ENCODE results near the gene FERMT3.
A peak's percentile ranks its signal among the peaks of the same experiment; 100 is the strongest.

The FERMT3 gene

GRCh38 chr11:64165481-64165841 lies 41.1 kb upstream of the FERMT3 start:
- H3K9me3 ChIP-seq: no peaks in the 10 kb centered on the region

GRCh38 chr11:64165842-64166635 lies 40.5 kb upstream of the FERMT3 start, which contains the start of gene MACROD1:
Gene MACROD1, minus strand, starts transcription at chr11:64166113. Its CDS starts 119 bp downstream, at chr11:64165994.
- no peaks in the 10 kb centered on the region for H3K27me3 ChIP-seq
- H3K36me3 ChIP-seq: no peaks in the 10 kb centered on the region
- H3K4me3 ChIP-seq (ENCODE audit: low read depth, low read length): peak within 1 kb of the TSS; percentile 66
- no peaks in the 10 kb centered on the region for H3K9me3 ChIP-seq
- TF ChIP-seq CTCF (IDR thresholded peaks at IDR 0.05; ENCODE audit: low read depth, low read length): no peak
- peak; percentile 88 for DNase-seq
- H3K4me1 ChIP-seq: no peaks in the 10 kb centered on the region

More at GRCh38 chr11:64165481-64165841, 41.1 kb upstream of the FERMT3 start:
- Histone ChIP-seq H3K4me1 (no peaks in the 10 kb centered on the region), H3K27me3 (no peaks in the 10 kb centered on the region), H3K4me3 (ENCODE audit: low read depth, low read length) (peak overlapping the region; percentile 66), H3K36me3 (no peaks in the 10 kb centered on the region)
- DNase-seq: peak; percentile 40
- no peak for TF ChIP-seq CTCF (IDR thresholded peaks at IDR 0.05; ENCODE audit: low read depth, low read length)

GRCh38 chr11:64170419-64170818 lies 36.1 kb upstream of the FERMT3 start:
- Histone ChIP-seq H3K9me3 (no peaks in the 10 kb centered on the region), H3K4me1 (no peaks in the 10 kb centered on the region), H3K36me3 (no peaks in the 10 kb centered on the region), H3K4me3 (ENCODE audit: low read depth, low read length) (no peak overlapping the region), H3K27me3 (no peaks in the 10 kb centered on the region)
- DNase-seq: no peak
- no peak for TF ChIP-seq CTCF (IDR thresholded peaks at IDR 0.05; ENCODE audit: low read depth, low read length)

- Histone ChIP-seq H3K9me3 (no peaks in the 10 kb centered on the region), H3K36me3 (no peaks in the 10 kb centered on the region), H3K27me3 (no peaks in the 10 kb centered on the region), H3K4me1 (no peaks in the 10 kb centered on the region), H3K4me3 (ENCODE audit: low read depth, low read length) (no peak overlapping the region)
- DNase-seq: no peak
- no peak for TF ChIP-seq CTCF (IDR thresholded peaks at IDR 0.05; ENCODE audit: low read depth, low read length)
Measured at GRCh38 chr11:64173616-64174355, 32.7 kb upstream of the FERMT3 start.

GRCh38 chr11:64176751-64177150 lies 29.8 kb upstream of the FERMT3 start:
- no peak for DNase-seq
- Histone ChIP-seq H3K9me3 (no peaks in the 10 kb centered on the region), H3K4me3 (ENCODE audit: low read depth, low read length) (no peak overlapping the region), H3K4me1 (no peaks in the 10 kb centered on the region; the same call in 1 of the 2 replicates), H3K36me3 (no peaks in the 10 kb centered on the region), H3K27me3 (no peaks in the 10 kb centered on the region)
- TF ChIP-seq CTCF (IDR thresholded peaks at IDR 0.05; ENCODE audit: low read depth, low read length): no peak

GRCh38 chr11:64178203-64178602 lies 28.3 kb upstream of the FERMT3 start:
- Histone ChIP-seq H3K4me1 (no peaks in the 10 kb centered on the region; the same call in 1 of the 2 replicates), H3K4me3 (ENCODE audit: low read depth, low read length) (no peak overlapping the region), H3K36me3 (no peaks in the 10 kb centered on the region), H3K9me3 (no peaks in the 10 kb centered on the region), H3K27me3 (no peaks in the 10 kb centered on the region)
- no peak for DNase-seq
- TF ChIP-seq CTCF (IDR thresholded peaks at IDR 0.05; ENCODE audit: low read depth, low read length): no peak
